ENCODE measurements around the gene ANAPC13. TPM values are rescaled to one million over a fixed set of nuclear protein-coding genes. Genes with fewer than 3 reads are reported as not detected.

Gene ANAPC13
- total and polyA plus RNA-seq, 2 of the 4 experiments (the other 2 are of a cell fraction) = 43.4 to 62.9 TPM

GRCh38 chr3:134505485-134505884 is 19.7 kb upstream of the ANAPC13 start:
- Histone ChIP-seq H3K23ac (ENCODE audit: low read depth, low read length) (no peak overlapping the region), H2BK15ac (ENCODE audit: low read depth, low read length) (no peak overlapping the region), H2AK5ac (ENCODE audit: low read depth, low read length) (no peak overlapping the region), H4K5ac (ENCODE audit: low read depth, low read length) (no peak overlapping the region), H2AFZ (replicated peaks; ENCODE audit: low read length, poor library complexity) (no peak overlapping the region), H3K14ac (replicated peaks; ENCODE audit: low read depth, low read length) (no peak overlapping the region), H4K20me1 (ENCODE audit: insufficient read depth, low read length) (no peaks in the 10 kb centered on the region), H2AK9ac (replicated peaks; ENCODE audit: low read depth, low read length, poor library complexity) (no peak overlapping the region), H3K27me3 (ENCODE audit: control insufficient read depth, insufficient read depth, low read length) (no peaks in the 10 kb centered on the region), H2BK20ac (ENCODE audit: low read depth, low read length) (no peak overlapping the region), H3K56ac (ENCODE audit: extremely low read depth, insufficient read depth, low read length) (no peak overlapping the region), H3K36me3 (ENCODE audit: control insufficient read depth, insufficient read depth, low read length) (no peaks in the 10 kb centered on the region; the same call in none of the 2 replicates), H3K4me1 (ENCODE audit: control insufficient read depth, insufficient read depth, low read length) (no peaks in the 10 kb centered on the region), H3K4me3 (ENCODE audit: insufficient read depth, low read depth, low read length) (no peak overlapping the region), H3K4ac (ENCODE audit: low read depth, low read length) (no peak overlapping the region), H3K9me3 (ENCODE audit: control insufficient read depth, insufficient read depth, low read length) (no peaks in the 10 kb centered on the region), H3K27ac (ENCODE audit: insufficient read depth, low read length) (no peak overlapping the region), H2BK5ac (ENCODE audit: low read depth, low read length, poor library complexity, severe bottlenecking) (no peak overlapping the region), H4K91ac (ENCODE audit: insufficient read depth, low read depth, low read length) (no peak overlapping the region), H3K9me1 (ENCODE audit: insufficient read depth, low read length) (peaks cover 2% of the 10 kb centered on the region; the same call in 1 of the 2 replicates), H3K4me2 (ENCODE audit: low read depth, low read length) (no peak overlapping the region), H3K18ac (ENCODE audit: low read depth, low read length) (no peak overlapping the region), H3K79me1 (ENCODE audit: low read depth in 1 of 2, low read length in 2 of 2) (peaks cover 26 to 30% of the 10 kb centered on the region in 2 experiments), H3K9ac (ENCODE audit: low read depth, low read length) (no peak overlapping the region), H2BK120ac (ENCODE audit: low read depth, low read length) (no peak overlapping the region), H4K8ac (ENCODE audit: low read depth in 2 of 2, low read length in 2 of 2) (no peak overlapping the region)
- BruUV-seq (replicated peaks) = no TSS peak
- POLR2A ChIA-PET (ENCODE audit: unreplicated experiment) = no interaction called here
- intact Hi-C loops (cut with micrococcal nuclease) = no loop called here
- CTCF ChIA-PET = no interaction called here
- no peak for TF ChIP-seq NFE2L2 (IDR thresholded peaks at IDR 0.05; ENCODE audit: low read depth, low read length)
- TF ChIP-seq RCOR1 (IDR thresholded peaks at IDR 0.05; ENCODE audit: insufficient replicate concordance, low read length) = no peak
- TF ChIP-seq RAD21 (IDR thresholded peaks at IDR 0.05; ENCODE audit: low read length) = no peak
- TF ChIP-seq CEBPB (IDR thresholded peaks at IDR 0.05; ENCODE audit: low read depth, low read length) = no peak
- TF ChIP-seq POLR2A (IDR thresholded peaks at IDR 0.05; ENCODE audit: low read depth, low read length) = no peak
- no peak for TF ChIP-seq CTCF (conservative IDR thresholded peaks at IDR 0.05; ENCODE audit: low read depth, low read length)
- no peak for TF ChIP-seq ELK1 (IDR thresholded peaks at IDR 0.05; ENCODE audit: borderline replicate concordance, low read depth, low read length)
- no peak for TF ChIP-seq MXI1 (IDR thresholded peaks at IDR 0.05; ENCODE audit: borderline replicate concordance, low read depth, low read length)
- TF ChIP-seq CHD1 (IDR thresholded peaks at IDR 0.05; ENCODE audit: low read depth, low read length) = no peak
- no peak for TF ChIP-seq BHLHE40 (IDR thresholded peaks at IDR 0.05; ENCODE audit: low read depth, low read length)
- no peak for TF ChIP-seq RFX5 (IDR thresholded peaks at IDR 0.05; ENCODE audit: low read depth, low read length)
- TF ChIP-seq MAFK (IDR thresholded peaks at IDR 0.05; ENCODE audit: low read depth, low read length) = no peak
- TF ChIP-seq MAZ (IDR thresholded peaks at IDR 0.05; ENCODE audit: borderline replicate concordance, low read depth, low read length) = no peak
- TF ChIP-seq SMC3 (IDR thresholded peaks at IDR 0.05; ENCODE audit: low read depth, low read length) = no peak
- no peak for TF ChIP-seq FOS (IDR thresholded peaks at IDR 0.05; ENCODE audit: low read depth, low read length)
- no peak for TF ChIP-seq USF2 (IDR thresholded peaks at IDR 0.05; ENCODE audit: low read depth, low read length)
- in situ Hi-C loops (cut with MboI; ENCODE audit: low sequenced_read_pairs) = no loop called here
- ATAC-seq (ENCODE audit: low read depth) (no peak), DNase-seq (no peak)
- 93% methylated on average over 2 of the region's 3 CpGs; no CpG with 5 or more reads in 1 of the 2 experiments for WGBS, 2 experiments (ENCODE audit: extremely low coverage in 2 of 2, insufficient read length in 1 of 2)
- dilution Hi-C loops (cut with HindIII; ENCODE audit: low sequenced_read_pairs, unreplicated experiment) = no loop called here

All from IMR-90 (cell line).